ENCODE results near the gene CAPS2.
"Not testable (repeated sequence)": the region's sequence is repeated elsewhere in the genome, so short reads cannot be mapped to it uniquely, and the experiment has no call there.

CAPS2 gene

GRCh38 chr12:75329918-75330826, at the start of gene CAPS2:
TSS of gene CAPS2 (minus strand) at chr12:75330324. CDS start at chr12:75326498, 3,826 bp downstream.
- DNase-seq (ENCODE audit: low read depth) = peak; percentile 90

- no peak for DNase-seq (ENCODE audit: low read depth)
Measured at GRCh38 chr12:75378354-75378753, 48.2 kb upstream of the CAPS2 start.

GRCh38 chr12:75374971-75375370, 44.8 kb upstream of the CAPS2 start:
- no peak for DNase-seq (ENCODE audit: low read depth)

GRCh38 chr12:75366629-75367028, 36.5 kb upstream of the CAPS2 start:
- DNase-seq (ENCODE audit: low read depth) = peak; percentile 20

GRCh38 chr12:75364919-75365318, 34.8 kb upstream of the CAPS2 start:
- no peak for DNase-seq (ENCODE audit: low read depth)

GRCh38 chr12:75361408-75361807, 31.3 kb upstream of the CAPS2 start:
- DNase-seq (ENCODE audit: low read depth) = no peak

- DNase-seq (ENCODE audit: low read depth) = no peak
Measured at GRCh38 chr12:75360920-75361319, 30.8 kb upstream of the CAPS2 start.

- DNase-seq (ENCODE audit: low read depth) = no peak
Measured at GRCh38 chr12:75354011-75354410, 23.9 kb upstream of the CAPS2 start.

- DNase-seq (ENCODE audit: low read depth) = no peak
Measured at GRCh38 chr12:75350413-75350812, 20.3 kb upstream of the CAPS2 start.

- DNase-seq (ENCODE audit: low read depth) = no peak
Measured at GRCh38 chr12:75349946-75350345, 19.8 kb upstream of the CAPS2 start.

- not testable (repeated sequence) for DNase-seq (ENCODE audit: low read depth)
Measured at GRCh38 chr12:75346215-75346614, 16.1 kb upstream of the CAPS2 start.

GRCh38 chr12:75345531-75345930, 15.4 kb upstream of the CAPS2 start:
- peak; percentile 74 for DNase-seq (ENCODE audit: low read depth)

- DNase-seq (ENCODE audit: low read depth) = peak; percentile 26
Measured at GRCh38 chr12:75341873-75342272, 11.7 kb upstream of the CAPS2 start.

- DNase-seq (ENCODE audit: low read depth) = no peak
Measured at GRCh38 chr12:75337905-75338304, 7.8 kb upstream of the CAPS2 start.

GRCh38 chr12:75334384-75335030, 4.4 kb upstream of the CAPS2 start, which contains the start of gene GLIPR1L1:
TSS of gene GLIPR1L1 (plus strand) at chr12:75334670. CDS start at chr12:75334729, 59 bp downstream.
- peak; percentile 95 for DNase-seq (ENCODE audit: low read depth)

GRCh38 chr12:75327642-75328041, 2.5 kb downstream of the CAPS2 start:
- DNase-seq (ENCODE audit: low read depth) = no peak

GRCh38 chr12:75323663-75324062, 6.5 kb downstream of the CAPS2 start:
- peak; percentile 11 for DNase-seq (ENCODE audit: low read depth)

- DNase-seq (ENCODE audit: low read depth) = peak; percentile 64
Measured at GRCh38 chr12:75322464-75322863, 7.7 kb downstream of the CAPS2 start.

GRCh38 chr12:75317784-75318183, 12.3 kb downstream of the CAPS2 start:
- no peak for DNase-seq (ENCODE audit: low read depth)

- DNase-seq (ENCODE audit: low read depth) = peak; percentile 92
Measured at GRCh38 chr12:75315518-75315917, 14.6 kb downstream of the CAPS2 start.

- DNase-seq (ENCODE audit: low read depth) = no peak
Measured at GRCh38 chr12:75311369-75311768, 18.8 kb downstream of the CAPS2 start.

GRCh38 chr12:75308279-75308678, 21.8 kb downstream of the CAPS2 start:
- no peak for DNase-seq (ENCODE audit: low read depth)

All from ELR (cell line).